Panc1 (cell line): ENCODE data around the gene FAM83F.

Experiments
- POLR2AphosphoS5 ChIP-seq: IDR thresholded peaks from 2 replicates; pipeline ENCODE4 v1.6.1; 2012; ENCODE audit warnings: mild to moderate bottlenecking, low read depth, low read length, moderate library complexity
- SIN3A ChIP-seq: IDR thresholded peaks from 2 replicates; pipeline ENCODE4 v1.6.1; 2012; ENCODE audit warnings: low read depth, mild to moderate bottlenecking, low read length, moderate library complexity, borderline replicate concordance; ENCODE audit not compliant: insufficient read depth
- TF ChIP-seq, protein P1 (sequence below): fragments of 450-650 bp; IDR thresholded peaks from 2 replicates; pipeline ENCODE4 v1.5.1; 2017; ENCODE audit warnings: mild to moderate bottlenecking
- TF ChIP-seq, protein P2 (sequence below), 2 experiments: IDR thresholded peaks; 2 replicates each; pipeline ENCODE4 v1.6.1; 2011 to 2012; ENCODE audit warnings: low read depth in 2 of 2, control low read depth in 1 of 2, low read length in 1 of 2, mild to moderate bottlenecking in 1 of 2, moderate library complexity in 1 of 2; ENCODE audit not compliant: insufficient read depth in 1 of 2

DNA sequence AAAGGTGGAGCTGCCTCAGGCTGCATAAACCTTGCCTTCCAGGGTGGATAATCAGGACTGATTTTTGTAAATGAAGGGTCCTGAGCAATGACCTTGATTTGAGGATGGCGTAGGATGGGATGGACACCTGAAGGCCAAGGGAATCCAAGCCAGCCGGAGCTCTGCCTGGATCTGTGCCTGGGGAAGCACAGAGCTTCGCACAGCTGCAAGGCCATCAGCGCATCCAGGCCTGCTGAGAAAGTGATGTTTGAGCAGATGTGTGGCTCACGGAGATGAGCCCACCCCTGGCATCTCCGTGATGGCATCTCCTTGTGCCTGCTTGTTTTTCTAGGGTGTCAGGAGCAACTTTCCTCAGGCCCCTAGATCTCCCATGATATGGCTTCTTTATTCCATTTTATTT, 23.3 kb downstream of the FAM83F start:
- TF ChIP-seq, protein P1, sequence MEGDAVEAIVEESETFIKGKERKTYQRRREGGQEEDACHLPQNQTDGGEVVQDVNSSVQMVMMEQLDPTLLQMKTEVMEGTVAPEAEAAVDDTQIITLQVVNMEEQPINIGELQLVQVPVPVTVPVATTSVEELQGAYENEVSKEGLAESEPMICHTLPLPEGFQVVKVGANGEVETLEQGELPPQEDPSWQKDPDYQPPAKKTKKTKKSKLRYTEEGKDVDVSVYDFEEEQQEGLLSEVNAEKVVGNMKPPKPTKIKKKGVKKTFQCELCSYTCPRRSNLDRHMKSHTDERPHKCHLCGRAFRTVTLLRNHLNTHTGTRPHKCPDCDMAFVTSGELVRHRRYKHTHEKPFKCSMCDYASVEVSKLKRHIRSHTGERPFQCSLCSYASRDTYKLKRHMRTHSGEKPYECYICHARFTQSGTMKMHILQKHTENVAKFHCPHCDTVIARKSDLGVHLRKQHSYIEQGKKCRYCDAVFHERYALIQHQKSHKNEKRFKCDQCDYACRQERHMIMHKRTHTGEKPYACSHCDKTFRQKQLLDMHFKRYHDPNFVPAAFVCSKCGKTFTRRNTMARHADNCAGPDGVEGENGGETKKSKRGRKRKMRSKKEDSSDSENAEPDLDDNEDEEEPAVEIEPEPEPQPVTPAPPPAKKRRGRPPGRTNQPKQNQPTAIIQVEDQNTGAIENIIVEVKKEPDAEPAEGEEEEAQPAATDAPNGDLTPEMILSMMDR: no peak
- TF ChIP-seq POLR2AphosphoS5 (no peak), SIN3A (no peak)
- TF ChIP-seq, protein P2, sequence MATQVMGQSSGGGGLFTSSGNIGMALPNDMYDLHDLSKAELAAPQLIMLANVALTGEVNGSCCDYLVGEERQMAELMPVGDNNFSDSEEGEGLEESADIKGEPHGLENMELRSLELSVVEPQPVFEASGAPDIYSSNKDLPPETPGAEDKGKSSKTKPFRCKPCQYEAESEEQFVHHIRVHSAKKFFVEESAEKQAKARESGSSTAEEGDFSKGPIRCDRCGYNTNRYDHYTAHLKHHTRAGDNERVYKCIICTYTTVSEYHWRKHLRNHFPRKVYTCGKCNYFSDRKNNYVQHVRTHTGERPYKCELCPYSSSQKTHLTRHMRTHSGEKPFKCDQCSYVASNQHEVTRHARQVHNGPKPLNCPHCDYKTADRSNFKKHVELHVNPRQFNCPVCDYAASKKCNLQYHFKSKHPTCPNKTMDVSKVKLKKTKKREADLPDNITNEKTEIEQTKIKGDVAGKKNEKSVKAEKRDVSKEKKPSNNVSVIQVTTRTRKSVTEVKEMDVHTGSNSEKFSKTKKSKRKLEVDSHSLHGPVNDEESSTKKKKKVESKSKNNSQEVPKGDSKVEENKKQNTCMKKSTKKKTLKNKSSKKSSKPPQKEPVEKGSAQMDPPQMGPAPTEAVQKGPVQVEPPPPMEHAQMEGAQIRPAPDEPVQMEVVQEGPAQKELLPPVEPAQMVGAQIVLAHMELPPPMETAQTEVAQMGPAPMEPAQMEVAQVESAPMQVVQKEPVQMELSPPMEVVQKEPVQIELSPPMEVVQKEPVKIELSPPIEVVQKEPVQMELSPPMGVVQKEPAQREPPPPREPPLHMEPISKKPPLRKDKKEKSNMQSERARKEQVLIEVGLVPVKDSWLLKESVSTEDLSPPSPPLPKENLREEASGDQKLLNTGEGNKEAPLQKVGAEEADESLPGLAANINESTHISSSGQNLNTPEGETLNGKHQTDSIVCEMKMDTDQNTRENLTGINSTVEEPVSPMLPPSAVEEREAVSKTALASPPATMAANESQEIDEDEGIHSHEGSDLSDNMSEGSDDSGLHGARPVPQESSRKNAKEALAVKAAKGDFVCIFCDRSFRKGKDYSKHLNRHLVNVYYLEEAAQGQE (IDR thresholded peaks at IDR 0.05; ENCODE audit: insufficient read depth in 1 of 2, low read depth in 2 of 2, low read length in 1 of 2): no peak
